Measurements from ENCODE around the gene SELENOW. TPM values are rescaled to one million over a fixed set of nuclear protein-coding genes. Genes with fewer than 3 reads are reported as not detected.
"Not testable (repeated sequence)": the region's sequence is repeated elsewhere in the genome, so short reads cannot be mapped to it uniquely, and the experiment has no call there.

The SELENOW gene
- total RNA-seq, 8 experiments from 2014 or later: 99.2 to 427 (median 228) TPM

DNA sequence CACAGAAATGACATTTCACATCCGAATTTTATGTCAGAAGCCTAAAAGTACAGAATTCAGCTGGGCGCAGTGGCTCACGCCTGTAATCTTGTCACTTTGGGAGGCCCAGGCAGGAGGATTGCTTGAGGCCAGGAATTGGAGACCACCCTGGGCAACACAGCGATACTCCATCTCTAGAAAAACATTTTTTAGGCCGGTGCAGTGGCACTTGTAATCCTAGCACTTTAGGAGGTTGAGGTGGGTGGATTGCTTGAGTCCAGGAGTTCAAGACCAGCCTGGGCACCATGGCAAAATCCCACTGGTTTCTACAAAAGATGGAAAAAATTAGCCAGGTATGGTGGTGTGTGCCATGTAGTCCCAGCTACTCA is 17.9 kb upstream of the SELENOW start:
- Histone ChIP-seq H3K27ac (no peak overlapping the region), H3K4me1 (replicated peaks in 1 of 2) (no peaks in the 10 kb centered on the region), H3K4me3 (no peak overlapping the region)
- in situ Hi-C loops (cut with MboI; ENCODE audit: low pct_unique_long_range_greater_than_20kb in 2 of 9, low sequenced_read_pairs in 9 of 9, unreplicated experiment in 9 of 9): no loop called here
- 80 to 100% (median 98%) methylated on average over 1 to 5 of the region's 5 CpGs; no CpG with 5 or more reads in 3 of the 10 experiments for WGBS, 10 experiments
- ATAC-seq (replicated peaks in 6 of 8): no peak

DNA sequence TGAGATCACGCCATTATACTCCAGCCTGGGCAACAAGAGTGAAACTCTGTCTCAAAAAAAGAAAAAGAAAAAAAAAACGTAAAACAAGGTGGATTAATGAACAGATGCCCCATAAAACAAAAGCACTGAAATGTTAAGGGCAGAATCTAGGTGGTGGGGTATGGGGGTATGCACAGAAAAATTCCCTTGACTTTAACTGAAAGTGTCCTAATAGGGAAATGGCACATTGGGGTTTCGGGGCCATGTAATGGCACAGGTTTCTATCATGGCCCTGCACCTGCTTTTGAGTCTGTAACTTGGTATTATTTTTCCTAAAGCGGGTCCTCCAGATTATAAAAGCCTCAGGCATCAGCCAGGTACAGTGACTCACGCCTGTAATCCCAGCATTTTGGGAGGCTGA is 16.9 kb upstream of the SELENOW start:
- no peaks in the 10 kb centered on the region for H3K4me1 ChIP-seq (replicated peaks in 1 of 2)
- in situ Hi-C loops (cut with MboI; ENCODE audit: low pct_unique_long_range_greater_than_20kb in 2 of 9, low sequenced_read_pairs in 9 of 9, unreplicated experiment in 9 of 9): no loop called here
- no peak overlapping the region for H3K4me3 ChIP-seq
- ATAC-seq (replicated peaks in 6 of 8): no peak
- 57 to 100% (median 100%) methylated on average over 1 to 3 of the region's 5 CpGs; no CpG with 5 or more reads in 1 of the 10 experiments for WGBS, 10 experiments
- no peak overlapping the region for H3K27ac ChIP-seq

DNA sequence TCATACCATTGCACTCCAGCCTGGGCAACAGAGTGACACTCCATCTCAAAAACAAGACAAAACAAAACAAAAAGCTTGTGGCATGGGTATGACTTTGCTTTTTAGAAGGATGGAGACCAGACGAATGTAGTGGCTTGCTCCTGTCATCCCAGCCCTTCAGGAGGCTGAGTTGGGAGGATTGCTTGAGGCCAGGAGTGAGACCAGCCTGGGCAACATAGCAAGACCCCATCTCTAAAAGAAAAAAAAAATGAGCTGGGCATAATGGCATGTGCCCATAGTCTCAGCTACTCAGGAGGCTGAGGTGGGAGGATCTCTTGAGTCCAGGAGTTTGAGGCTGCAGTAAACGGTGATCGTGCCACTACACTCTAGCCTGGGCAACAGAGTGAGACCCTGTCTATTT is 16.4 kb upstream of the SELENOW start:
- Histone ChIP-seq H3K4me1 (replicated peaks in 1 of 2) (no peaks in the 10 kb centered on the region), H3K27ac (no peak overlapping the region), H3K4me3 (no peak overlapping the region)
- no peak for ATAC-seq (replicated peaks in 6 of 8)
- WGBS, 10 experiments: 40 to 100% (median 95%) methylated on average over 1 to 3 of the region's 3 CpGs; no CpG with 5 or more reads in 4 of the 10 experiments
- in situ Hi-C loops (cut with MboI; ENCODE audit: low pct_unique_long_range_greater_than_20kb in 2 of 9, low sequenced_read_pairs in 9 of 9, unreplicated experiment in 9 of 9): no loop called here

DNA sequence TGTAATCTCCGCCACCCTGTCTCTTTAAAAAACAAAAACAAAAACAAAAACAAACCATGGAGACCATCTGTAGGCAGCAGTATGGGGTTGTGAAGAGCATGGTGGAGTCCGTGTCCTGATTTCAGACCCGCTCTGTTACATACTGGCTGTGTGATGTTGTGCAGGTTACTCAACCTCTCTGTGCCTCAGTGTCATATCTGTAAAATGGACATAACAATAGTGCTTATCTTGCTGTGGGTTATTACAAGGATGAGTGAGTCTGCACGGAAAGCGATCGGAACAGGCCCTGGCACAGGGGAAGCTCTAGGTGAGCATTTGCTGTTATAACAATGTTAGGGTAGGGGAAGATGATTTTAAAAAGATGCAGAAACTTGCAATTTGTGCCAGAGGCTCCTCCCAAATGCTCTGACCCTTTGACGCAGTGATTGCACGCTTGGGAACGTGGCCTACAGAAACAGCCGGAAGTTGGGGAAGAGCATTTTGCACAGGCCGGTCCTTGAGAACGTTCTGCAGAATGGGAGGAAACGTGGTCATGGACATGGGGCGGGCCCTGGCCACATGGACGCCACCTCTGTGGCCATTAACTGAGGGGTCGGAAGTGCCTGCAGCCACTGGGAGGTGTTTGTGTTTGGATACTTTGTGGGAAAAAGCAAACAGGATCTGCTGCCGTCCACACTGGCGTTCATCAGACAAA is 15.7 kb upstream of the SELENOW start:
- in situ Hi-C loops (cut with MboI; ENCODE audit: low pct_unique_long_range_greater_than_20kb in 2 of 9, low sequenced_read_pairs in 9 of 9, unreplicated experiment in 9 of 9): no loop called here
- Histone ChIP-seq H3K27ac (no peak overlapping the region), H3K4me3 (no peak overlapping the region), H3K4me1 (replicated peaks in 1 of 2) (no peaks in the 10 kb centered on the region)
- peak in 2 of 8 experiments; percentile 5 to 9 for ATAC-seq (replicated peaks in 6 of 8)
- WGBS, 10 experiments: 36 to 100% (median 84%) methylated on average over 1 to 17 of the region's 18 CpGs

DNA sequence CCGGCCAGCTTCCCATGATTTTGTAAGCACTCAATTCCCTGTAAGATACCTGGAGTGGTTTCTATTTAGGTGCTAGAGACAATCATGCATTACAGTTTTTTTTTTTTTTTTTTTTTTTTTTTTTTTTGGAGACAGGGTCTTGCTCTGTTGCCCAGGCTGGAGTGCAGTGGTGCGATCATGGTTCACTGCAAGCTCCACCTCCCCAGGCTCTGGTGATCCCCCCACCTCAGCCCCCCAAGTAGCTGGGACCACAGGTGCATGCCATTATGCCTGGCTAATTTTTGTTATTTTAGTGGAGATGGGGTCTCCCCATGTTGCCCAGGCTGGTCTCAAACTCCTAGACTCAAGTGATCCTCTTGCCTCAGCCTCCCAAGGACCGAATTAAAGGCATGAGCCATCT is 13.8 kb upstream of the SELENOW start:
- H3K4me3 ChIP-seq; H3K27ac ChIP-seq; H3K4me1 ChIP-seq (replicated peaks in 1 of 2); ATAC-seq (replicated peaks in 6 of 8); in situ Hi-C loops (cut with MboI; ENCODE audit: low pct_unique_long_range_greater_than_20kb in 2 of 9, low sequenced_read_pairs in 9 of 9, unreplicated experiment in 9 of 9): not testable (repeated sequence)
- 60 to 100% (median 80%) methylated on average over 1 to 3 of the region's 3 CpGs; no CpG with 5 or more reads in 5 of the 10 experiments for WGBS, 10 experiments

DNA sequence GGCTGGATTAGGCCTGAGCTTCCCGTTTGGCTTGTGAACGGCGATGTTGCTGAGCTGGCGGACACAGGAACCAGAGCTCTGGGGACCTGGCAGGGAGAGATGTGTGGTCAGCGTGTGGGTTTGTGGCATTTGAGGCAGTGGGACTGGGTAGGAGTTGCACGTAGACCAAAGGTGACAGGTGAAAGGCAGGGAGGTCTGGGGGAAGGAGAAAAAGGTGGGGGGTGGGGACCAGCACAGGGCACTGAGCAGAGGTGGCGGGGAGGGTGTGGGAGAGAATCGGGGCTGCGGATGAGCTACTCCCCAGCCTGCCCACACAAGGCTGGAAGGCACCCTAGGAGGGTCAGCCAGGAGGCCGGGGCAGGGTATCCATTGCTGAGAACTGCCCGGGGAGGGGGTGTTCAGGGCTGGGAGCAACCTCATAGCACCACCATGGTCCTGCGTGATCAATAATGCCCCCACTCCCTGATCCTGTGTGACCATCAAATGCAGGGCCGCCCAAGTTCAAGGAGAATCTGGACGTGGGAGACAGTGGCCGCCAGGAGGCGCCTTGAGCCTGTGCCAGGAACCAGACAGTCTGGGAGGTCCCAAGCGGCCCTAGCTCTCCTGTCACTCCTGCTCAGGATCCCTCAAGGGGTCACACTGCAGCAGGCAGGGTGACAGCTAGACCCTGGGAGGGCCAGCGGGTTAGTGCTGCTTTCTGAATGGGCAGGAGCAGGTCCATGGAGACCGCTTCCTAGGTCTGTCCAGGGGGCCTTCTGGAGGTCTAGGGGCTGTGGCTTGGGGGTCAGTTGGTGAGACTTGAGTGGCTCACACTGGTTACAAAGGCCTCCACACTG is 12.8 kb upstream of the SELENOW start:
- no peak overlapping the region for H3K27ac ChIP-seq
- H3K4me1 ChIP-seq (replicated peaks in 1 of 2): peaks cover 0 to 5% of the 10 kb centered on the region in 2 donors
- WGBS, 10 experiments: 0 to 100% methylated on average over 1 to 2 of the region's 19 CpGs; no CpG with 5 or more reads in 8 of the 10 experiments
- no peak overlapping the region for H3K4me3 ChIP-seq
- in situ Hi-C loops (cut with MboI; ENCODE audit: low pct_unique_long_range_greater_than_20kb in 2 of 9, low sequenced_read_pairs in 9 of 9, unreplicated experiment in 9 of 9): no loop called here
- peak; percentile 59 to 84 (median 76) for ATAC-seq (replicated peaks in 6 of 8)

DNA sequence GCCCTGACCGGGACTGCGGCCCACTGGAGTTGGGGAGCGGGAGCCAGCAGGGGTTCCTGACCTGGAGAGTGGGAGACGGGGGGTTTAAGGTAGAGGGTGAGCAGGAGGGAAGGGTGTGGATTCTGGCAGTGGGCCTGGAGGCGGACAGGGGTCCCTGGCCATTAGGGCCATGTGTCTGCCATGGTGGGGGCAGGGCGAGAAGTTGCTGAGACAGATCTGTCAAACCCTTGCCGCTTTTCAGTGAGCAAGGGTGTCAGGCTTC is 12.2 kb upstream of the SELENOW start:
- no peak for ATAC-seq (replicated peaks in 6 of 8)
- in situ Hi-C loops (cut with MboI; ENCODE audit: low pct_unique_long_range_greater_than_20kb in 2 of 9, low sequenced_read_pairs in 9 of 9, unreplicated experiment in 9 of 9): no loop called here
- Histone ChIP-seq H3K4me1 (replicated peaks in 1 of 2) (peaks cover 0 to 5% of the 10 kb centered on the region in 2 donors), H3K27ac (no peak overlapping the region), H3K4me3 (no peak overlapping the region)
- 100% methylated on average over 3 of the region's 7 CpGs; no CpG with 5 or more reads in 9 of the 10 experiments for WGBS, 10 experiments

DNA sequence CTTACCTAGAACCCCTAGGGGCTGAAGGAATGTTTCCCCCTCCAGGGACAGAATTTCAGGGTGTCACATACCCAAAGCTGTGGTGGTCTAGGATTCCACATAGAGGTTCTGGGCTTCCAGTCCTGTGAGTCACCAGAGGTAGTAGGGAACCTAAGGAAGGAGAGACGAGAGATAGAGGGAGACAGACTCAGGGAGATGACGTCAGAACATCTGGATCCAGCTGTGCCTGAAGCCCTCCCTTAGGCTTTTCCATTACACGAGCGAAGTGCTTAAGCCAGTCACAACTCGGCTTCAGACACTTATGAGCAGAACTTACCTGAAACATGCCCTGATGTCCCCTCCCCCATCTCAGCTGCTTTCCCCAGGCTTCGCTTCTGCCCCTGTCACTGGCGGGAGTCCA is 11.8 kb upstream of the SELENOW start:
- in situ Hi-C loops (cut with MboI; ENCODE audit: low pct_unique_long_range_greater_than_20kb in 2 of 9, low sequenced_read_pairs in 9 of 9, unreplicated experiment in 9 of 9): no loop called here
- Histone ChIP-seq H3K4me3 (no peak overlapping the region), H3K27ac (no peak overlapping the region), H3K4me1 (replicated peaks in 1 of 2) (peaks cover 0 to 5% of the 10 kb centered on the region in 2 donors)
- no peak for ATAC-seq (replicated peaks in 6 of 8)
- 17 to 100% (median 87%) methylated on average over 1 to 6 of the region's 7 CpGs; no CpG with 5 or more reads in 5 of the 10 experiments for WGBS, 10 experiments

DNA sequence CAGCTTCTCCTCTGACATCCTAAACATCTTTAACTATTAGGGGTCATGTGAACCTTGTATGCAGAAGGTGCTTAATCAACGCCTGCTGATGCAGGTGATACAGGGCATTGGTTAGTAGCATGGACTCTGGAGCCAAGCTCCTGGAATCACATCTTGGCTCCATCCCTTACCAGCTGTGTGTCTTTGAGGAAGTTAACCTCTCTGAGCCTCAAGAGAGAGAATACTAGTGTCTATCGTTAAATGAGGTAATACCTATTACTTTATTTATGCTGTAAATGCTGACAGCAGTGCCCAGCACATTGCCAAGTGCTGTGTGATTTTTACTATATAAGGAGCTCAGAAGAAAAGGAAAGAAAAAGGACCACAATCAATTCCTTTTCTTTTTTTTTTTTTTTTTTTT is 11.2 kb upstream of the SELENOW start:
- Histone ChIP-seq H3K27ac (no peak overlapping the region), H3K4me3 (no peak overlapping the region), H3K4me1 (replicated peaks in 1 of 2) (peaks cover 0 to 5% of the 10 kb centered on the region in 2 donors)
- in situ Hi-C loops (cut with MboI; ENCODE audit: low pct_unique_long_range_greater_than_20kb in 2 of 9, low sequenced_read_pairs in 9 of 9, unreplicated experiment in 9 of 9): no loop called here
- ATAC-seq (replicated peaks in 6 of 8): no peak
- 43 to 100% (median 100%) methylated on average over 1 to 2 of the region's 2 CpGs; no CpG with 5 or more reads in 5 of the 10 experiments for WGBS, 10 experiments

DNA sequence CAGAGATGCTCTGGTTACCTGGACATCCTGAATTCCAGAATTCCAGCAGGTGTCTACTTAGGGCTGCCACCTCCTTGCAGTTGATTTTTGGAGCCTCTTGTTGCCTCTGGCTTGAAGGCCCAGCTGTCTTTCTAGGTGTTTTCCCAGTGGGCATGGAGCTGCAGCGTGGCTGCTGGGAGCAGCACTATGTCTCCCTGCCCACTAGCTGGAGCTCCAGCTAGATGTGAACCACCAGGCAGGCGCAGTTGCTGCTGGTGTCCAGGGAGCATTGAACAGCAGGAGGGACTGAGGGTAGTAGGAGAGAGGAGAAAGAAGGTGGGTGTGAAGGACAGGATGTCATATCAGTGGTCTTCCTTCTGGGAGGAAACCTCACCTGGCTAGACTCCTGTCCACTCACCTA is 9.9 kb upstream of the SELENOW start:
- H3K27ac ChIP-seq: no peak overlapping the region
- in situ Hi-C loops (cut with MboI; ENCODE audit: low pct_unique_long_range_greater_than_20kb in 2 of 9, low sequenced_read_pairs in 9 of 9, unreplicated experiment in 9 of 9): no loop called here
- 100% methylated on average over 1 to 2 of the region's 2 CpGs; no CpG with 5 or more reads in 8 of the 10 experiments for WGBS, 10 experiments
- ATAC-seq (replicated peaks in 6 of 8): no peak
- peaks cover 0 to 5% of the 10 kb centered on the region in 2 donors for H3K4me1 ChIP-seq (replicated peaks in 1 of 2)
- no peak overlapping the region for H3K4me3 ChIP-seq

DNA sequence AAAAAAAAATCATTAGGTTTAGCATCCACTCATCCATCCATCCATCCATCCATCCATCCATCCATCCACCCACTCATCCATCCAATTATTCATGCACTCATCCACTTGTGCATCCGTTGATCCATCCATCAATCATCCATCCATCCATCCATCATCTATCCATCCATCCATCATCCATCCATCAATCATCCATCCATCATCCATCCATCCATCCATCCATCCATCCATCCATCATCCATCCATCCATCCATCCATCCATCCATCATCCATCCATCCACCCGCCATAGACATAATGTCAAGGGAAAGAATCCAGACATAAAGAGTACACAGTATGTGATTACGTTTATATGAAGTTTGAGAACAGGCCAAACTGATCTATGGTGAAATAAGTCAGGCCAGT is 9.0 kb upstream of the SELENOW start:
- Histone ChIP-seq H3K4me3 (no peak overlapping the region), H3K4me1 (replicated peaks in 1 of 2) (peaks cover 5 to 14% of the 10 kb centered on the region in 2 donors), H3K27ac (no peak overlapping the region)
- WGBS, 10 experiments: 67 to 100% (median 94%) methylated on average over 1 to 3 of the region's 3 CpGs
- no peak for ATAC-seq (replicated peaks in 6 of 8)
- in situ Hi-C loops (cut with MboI; ENCODE audit: low pct_unique_long_range_greater_than_20kb in 2 of 9, low sequenced_read_pairs in 9 of 9, unreplicated experiment in 9 of 9): no loop called here

DNA sequence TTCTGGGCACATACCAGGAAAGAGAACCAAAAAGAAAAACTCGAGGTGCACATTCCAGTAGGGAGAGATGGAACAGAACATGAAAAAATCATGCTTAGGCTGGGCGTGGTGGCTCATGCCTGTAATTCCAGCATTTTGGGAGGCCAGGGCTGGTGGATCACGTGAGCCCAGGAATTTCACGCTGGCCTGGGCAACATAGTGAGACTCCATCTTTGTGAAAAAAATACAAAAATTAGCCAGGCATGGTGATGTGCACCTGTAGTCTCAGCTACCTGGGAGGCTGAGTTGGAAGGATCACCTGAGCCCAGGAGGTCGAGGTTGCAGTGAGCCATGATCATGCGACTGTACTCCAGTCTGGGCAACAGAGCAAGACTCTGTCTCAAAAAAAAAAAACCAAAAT is 7.2 kb upstream of the SELENOW start:
- H3K4me3 ChIP-seq; ATAC-seq (replicated peaks in 6 of 8); in situ Hi-C loops (cut with MboI; ENCODE audit: low pct_unique_long_range_greater_than_20kb in 2 of 9, low sequenced_read_pairs in 9 of 9, unreplicated experiment in 9 of 9); H3K27ac ChIP-seq: not testable (repeated sequence)
- H3K4me1 ChIP-seq (replicated peaks in 1 of 2): peaks cover 5 to 14% of the 10 kb centered on the region in 2 donors
- 0 to 90% (median 83%) methylated on average over 1 to 4 of the region's 6 CpGs; no CpG with 5 or more reads in 3 of the 10 experiments for WGBS, 10 experiments

DNA sequence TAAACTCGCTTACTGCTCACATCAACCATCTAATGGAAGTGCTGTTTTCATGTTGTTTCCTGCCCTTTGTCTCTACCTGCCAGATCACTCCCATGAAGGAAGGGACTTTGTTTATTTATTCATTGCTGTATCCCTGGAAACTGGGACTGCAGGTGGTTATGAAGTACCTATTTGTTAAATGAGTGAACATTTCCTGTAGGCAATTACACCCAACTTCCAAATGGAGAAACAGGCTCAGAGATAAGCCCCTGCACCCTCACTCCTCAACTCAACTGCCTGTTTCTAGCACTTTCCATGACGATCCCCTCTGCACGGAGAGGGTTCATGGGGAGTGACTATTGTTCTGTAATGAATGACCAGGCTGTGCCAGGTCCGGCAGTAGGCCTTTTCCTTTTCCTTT is 1.9 kb upstream of the SELENOW start:
- H3K4me1 ChIP-seq (replicated peaks in 1 of 2): peaks cover 15 to 19% of the 10 kb centered on the region in 2 donors

More for the DNA sequence above, 1.9 kb upstream of the SELENOW start:
- ATAC-seq (replicated peaks in 6 of 8): no peak
- no peak overlapping the region for H3K27ac ChIP-seq
- in situ Hi-C loops (cut with MboI; ENCODE audit: low pct_unique_long_range_greater_than_20kb in 2 of 9, low sequenced_read_pairs in 9 of 9, unreplicated experiment in 9 of 9): no loop called here
- WGBS, 10 experiments: 0 to 100% (median 64%) methylated on average over 1 to 3 of the region's 4 CpGs; no CpG with 5 or more reads in 2 of the 10 experiments
- no peak overlapping the region for H3K4me3 ChIP-seq

Data from motor neuron (in vitro differentiated cells).